Erythroblast (primary cell): Measurements from ENCODE around the gene PPP1R37.

Experiments
- GATA1 ChIP-seq: IDR thresholded peaks from 2 replicates; pipeline ENCODE4 v1.6.1; 2011; ENCODE audit warnings: low read depth, mild to moderate bottlenecking, control low read depth, low read length, moderate library complexity
- POLR2A ChIP-seq: IDR thresholded peaks from 2 replicates; pipeline ENCODE4 v1.6.1; 2011; ENCODE audit warnings: mild to moderate bottlenecking, low read length

DNA sequence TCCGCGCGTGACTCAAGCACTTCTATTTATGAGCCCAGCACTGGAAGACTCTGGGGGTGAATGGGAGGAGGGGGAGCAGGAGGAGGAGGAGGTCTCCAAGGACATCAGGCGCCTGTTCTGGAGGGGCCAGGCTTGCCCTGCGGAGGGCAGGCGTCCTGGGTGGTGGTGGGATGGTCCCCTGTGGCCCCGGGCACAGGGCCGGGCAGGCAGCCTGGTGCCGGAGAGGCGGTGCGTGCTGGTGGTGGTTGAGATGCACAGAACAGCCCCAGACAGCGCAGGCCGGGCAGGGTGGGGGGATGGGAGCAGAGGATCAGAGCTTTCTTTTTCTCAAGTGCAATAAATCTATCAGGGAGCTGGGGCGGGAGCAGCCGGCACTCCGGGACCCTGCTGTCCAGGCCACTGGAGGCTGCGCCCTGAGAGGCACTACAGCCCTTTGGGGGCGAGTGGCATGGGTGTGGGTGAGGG is 53.8 kb downstream of the PPP1R37 start:
- TF ChIP-seq POLR2A (no peak), GATA1 (no peak)
